Neuronal stem cell (in vitro differentiated cells): ENCODE data around the gene EIF3L.

ENCODE experiments used
- DNase-seq: peaks from one replicate; pipeline ENCODE4 v3.0.0-alpha.2; 2013; ENCODE audit warnings: low spot score
- H2AFZ ChIP-seq: one replicate; pipeline ENCODE4 v1.6.1; 2013; ENCODE audit warnings: mild to moderate bottlenecking, low read length, inconsistent platforms
- H2AK5ac ChIP-seq: 2 replicates; pipeline ENCODE4 v1.6.1; 2013; ENCODE audit warnings: low read depth, mild to moderate bottlenecking, inconsistent platforms, low read length, moderate library complexity, mixed read lengths
- H2BK120ac ChIP-seq: 2 replicates; pipeline ENCODE4 v1.6.1; 2013; ENCODE audit warnings: low read depth, mild to moderate bottlenecking, inconsistent platforms, low read length, moderate library complexity, mixed read lengths
- H2BK12ac ChIP-seq: one replicate; pipeline ENCODE4 v1.6.1; 2013; ENCODE audit warnings: low read length, inconsistent platforms
- H2BK15ac ChIP-seq: 2 replicates; pipeline ENCODE4 v1.6.1; 2013; ENCODE audit warnings: mild to moderate bottlenecking, low read length, inconsistent platforms, mixed read lengths
- H2BK5ac ChIP-seq: one replicate; pipeline ENCODE4 v1.6.1; 2013; ENCODE audit warnings: inconsistent platforms, mild to moderate bottlenecking, low read length, moderate library complexity
- H3K14ac ChIP-seq: one replicate; pipeline ENCODE4 v1.6.1; 2013; ENCODE audit warnings: low read length, inconsistent platforms
- H3K18ac ChIP-seq: 2 replicates; pipeline ENCODE4 v1.6.1; 2013; ENCODE audit warnings: low read length, inconsistent platforms
- H3K23ac ChIP-seq: 2 replicates; pipeline ENCODE4 v1.6.1; 2013; ENCODE audit warnings: low read depth, mild to moderate bottlenecking, mixed read lengths, low read length, inconsistent platforms; ENCODE audit not compliant: poor library complexity
- H3K27ac ChIP-seq: replicated peaks from 3 replicates; pipeline ENCODE4 v1.5.1; 2013; ENCODE audit warnings: low read length, inconsistent platforms
- H3K27me3 ChIP-seq, 3 experiments: 2 replicates each; pipeline ENCODE4 v1.6.1; 2013; ENCODE audit warnings: low read length in 3 of 3, mild to moderate bottlenecking in 2 of 3, inconsistent platforms in 1 of 3, low read depth in 1 of 3, mixed read lengths in 1 of 3, moderate library complexity in 1 of 3; ENCODE audit not compliant: control insufficient read depth in 3 of 3, insufficient read depth in 3 of 3
- H3K36me3 ChIP-seq, 2 donors: replicated peaks in 1 of 2; 2 replicates each; pipeline ENCODE4 v1.6.1; 2013; ENCODE audit warnings: low read length in 2 of 2; ENCODE audit not compliant: control insufficient read depth in 2 of 2, insufficient read depth in 2 of 2
- H3K4ac ChIP-seq: 2 replicates; pipeline ENCODE4 v1.6.1; 2013; ENCODE audit warnings: inconsistent platforms, mild to moderate bottlenecking, low read length, moderate library complexity
- H3K4me1 ChIP-seq, 2 donors: 1 replicate in 1 of 2; 2 replicates in 1 of 2; pipeline ENCODE4 v1.6.1; 2013; ENCODE audit warnings: low read length in 2 of 2, low read depth in 1 of 2; ENCODE audit not compliant: control insufficient read depth in 2 of 2, insufficient read depth in 1 of 2
- H3K4me2 ChIP-seq: one replicate; pipeline ENCODE4 v1.6.1; 2013; ENCODE audit warnings: mild to moderate bottlenecking, low read length, inconsistent platforms; ENCODE audit not compliant: insufficient read depth, poor library complexity, severe bottlenecking
- H3K4me3 ChIP-seq, 2 donors: 2 replicates each; pipeline ENCODE4 v1.5.1; 2013; ENCODE audit warnings: low read length in 2 of 2, mild to moderate bottlenecking in 2 of 2, inconsistent platforms in 1 of 2, moderate library complexity in 1 of 2
- H3K79me1 ChIP-seq: one replicate; pipeline ENCODE4 v1.6.1; 2013; ENCODE audit warnings: low read depth, mild to moderate bottlenecking, inconsistent platforms, low read length, moderate library complexity
- H3K9ac ChIP-seq: one replicate; pipeline ENCODE4 v1.6.1; 2013; ENCODE audit warnings: mild to moderate bottlenecking, low read depth, low read length, inconsistent platforms; ENCODE audit not compliant: poor library complexity
- H3K9me3 ChIP-seq, 2 donors: replicated peaks in 1 of 2; 2 replicates each; pipeline versions ENCODE3 to v1.6.1; 2013; ENCODE audit warnings: low read length in 2 of 2, mild to moderate bottlenecking in 2 of 2, inconsistent platforms in 1 of 2, low read depth in 1 of 2, mixed read lengths in 1 of 2, moderate library complexity in 1 of 2; ENCODE audit not compliant: control insufficient read depth in 2 of 2, insufficient read depth in 1 of 2
- H4K8ac ChIP-seq: one replicate; pipeline ENCODE4 v1.6.1; 2013; ENCODE audit warnings: low read depth, mild to moderate bottlenecking, inconsistent platforms, low read length, moderate library complexity
- H4K91ac ChIP-seq: one replicate; pipeline ENCODE4 v1.6.1; 2013; ENCODE audit warnings: low read length, low read depth, mild to moderate bottlenecking, inconsistent platforms; ENCODE audit not compliant: poor library complexity
- WGBS, 2 donors: extraction: QIAGEN DNeasy Blood & Tissue Kit; methylation state at CpG; one replicate each; pipeline ENCODE4 v1.1.7; 2013; ENCODE audit warnings: missing lambda C conversion rate in 2 of 2, mixed read lengths in 1 of 2; ENCODE audit not compliant: insufficient read length in 2 of 2, insufficient replicate concordance in 1 of 2; ENCODE audit errors: extremely low coverage in 2 of 2; 5-methylcytosine and 5-hydroxymethylcytosine counted together

EIF3L gene

DNA sequence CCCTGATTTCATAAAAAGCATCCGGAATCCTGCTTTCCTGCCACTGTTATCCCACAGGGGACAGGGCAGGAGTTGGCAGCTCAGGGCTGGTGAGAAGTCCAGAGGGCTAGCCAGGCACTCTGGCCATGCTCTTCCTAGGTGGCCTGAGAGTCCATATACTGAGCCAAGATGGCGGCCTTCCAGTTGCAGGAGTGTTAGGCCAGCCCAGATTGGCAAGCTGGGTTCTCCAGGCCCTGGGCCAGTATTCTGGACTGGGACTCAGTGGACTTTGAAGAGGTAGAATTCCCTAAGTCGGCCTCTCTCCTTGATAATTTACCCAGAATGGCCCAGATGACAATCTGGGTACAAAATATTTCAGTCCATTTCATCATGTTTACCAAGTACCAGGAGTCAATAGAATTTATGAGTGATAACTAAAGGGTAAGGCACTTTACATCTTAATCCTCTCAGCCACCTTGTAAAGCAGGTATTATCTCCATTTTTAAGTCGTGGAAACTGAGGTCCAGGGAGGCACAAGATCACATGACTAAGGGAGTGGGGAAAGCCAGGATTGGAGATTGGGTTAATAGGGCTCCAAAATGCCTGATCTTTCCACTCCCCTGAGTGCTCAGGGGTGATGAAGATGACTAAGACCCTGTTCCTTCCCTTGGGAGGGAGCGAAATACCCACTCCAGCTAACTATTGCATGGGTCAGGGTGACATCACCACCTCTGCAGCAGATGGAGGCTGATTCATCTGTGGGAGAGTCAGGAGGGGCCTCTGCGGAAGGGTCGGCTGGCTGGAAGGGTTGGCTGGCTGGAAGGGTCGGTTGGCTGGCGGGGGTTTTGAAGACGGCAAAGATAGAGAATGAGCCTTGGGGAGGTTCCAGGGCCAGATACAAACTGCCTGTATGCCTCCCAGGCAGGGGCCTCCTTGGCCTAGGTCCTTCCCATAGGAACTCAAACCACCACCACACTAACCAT lies 55.6 kb downstream of the EIF3L start:
- H2BK12ac ChIP-seq = peak overlapping the region; percentile 12
- H3K79me1 ChIP-seq = no peaks in the 10 kb centered on the region
- H3K18ac ChIP-seq = peak overlapping the region; percentile 42
- no peak overlapping the region for H3K23ac ChIP-seq
- H4K91ac ChIP-seq = no peak overlapping the region
- DNase-seq = no peak
- WGBS, 2 donors = no CpG with 5 or more reads among the region's 10 CpGs
- H3K4me3 ChIP-seq = no peak overlapping the region
- no peak overlapping the region for H3K4me2 ChIP-seq
- H3K27ac ChIP-seq = no peak overlapping the region
- peaks cover 5 to 13% of the 10 kb centered on the region in 2 donors for H3K4me1 ChIP-seq
- peak overlapping the region; percentile 95 for H2AFZ ChIP-seq
- H3K14ac ChIP-seq = no peak overlapping the region
- H2BK5ac ChIP-seq = peak overlapping the region; percentile 14
- H3K9ac ChIP-seq = peak overlapping the region; percentile 39
- peaks cover 0 to 4% of the 10 kb centered on the region in 2 donors for H3K36me3 ChIP-seq
- peak overlapping the region; percentile 93 for H2AK5ac ChIP-seq
- H3K4ac ChIP-seq = no peak overlapping the region
- H4K8ac ChIP-seq = no peak overlapping the region
- no peaks in the 10 kb centered on the region for H3K9me3 ChIP-seq
- H2BK120ac ChIP-seq = no peak overlapping the region
- no peaks in the 10 kb centered on the region for H3K27me3 ChIP-seq
- peak overlapping the region; percentile 23 for H2BK15ac ChIP-seq

GRCh38 chr22:37905534-37906363 lies 56.5 kb downstream of the EIF3L start, which contains the start of gene MICALL1:
TSS of gene MICALL1 (plus strand) at chr22:37906297. CDS start at chr22:37906423, 126 bp downstream.
- Histone ChIP-seq H2BK120ac (no peak within 1 kb of the TSS), H3K14ac (peak within 1 kb of the TSS; percentile 14), H3K18ac (peak within 1 kb of the TSS; percentile 98), H4K8ac (no peak within 1 kb of the TSS), H3K4me2 (peak within 1 kb of the TSS; percentile 84), H3K4me1 (peaks cover 14 to 18% of the 10 kb centered on the region in 2 donors), H3K9ac (peak within 1 kb of the TSS; percentile 100), H3K36me3 (peaks cover 0 to 4% of the 10 kb centered on the region in 2 donors), H2AFZ (peak within 1 kb of the TSS; percentile 95), H3K9me3 (no peaks in the 10 kb centered on the region), H3K4ac (peak within 1 kb of the TSS; percentile 47), H4K91ac (peak within 1 kb of the TSS; percentile 76), H3K4me3 (peak within 1 kb of the TSS; percentile 76 to 90), H2BK5ac (peak within 1 kb of the TSS; percentile 14), H3K79me1 (no peaks in the 10 kb centered on the region), H3K27me3 (no peaks in the 10 kb centered on the region), H3K27ac (no peak within 1 kb of the TSS), H2AK5ac (peak within 1 kb of the TSS; percentile 95), H2BK12ac (peak within 1 kb of the TSS; percentile 12), H3K23ac (peak within 1 kb of the TSS; percentile 85), H2BK15ac (peak within 1 kb of the TSS; percentile 87)
- no CpG with 5 or more reads among the region's 90 CpGs for WGBS, 2 donors
- DNase-seq = no peak

DNA sequence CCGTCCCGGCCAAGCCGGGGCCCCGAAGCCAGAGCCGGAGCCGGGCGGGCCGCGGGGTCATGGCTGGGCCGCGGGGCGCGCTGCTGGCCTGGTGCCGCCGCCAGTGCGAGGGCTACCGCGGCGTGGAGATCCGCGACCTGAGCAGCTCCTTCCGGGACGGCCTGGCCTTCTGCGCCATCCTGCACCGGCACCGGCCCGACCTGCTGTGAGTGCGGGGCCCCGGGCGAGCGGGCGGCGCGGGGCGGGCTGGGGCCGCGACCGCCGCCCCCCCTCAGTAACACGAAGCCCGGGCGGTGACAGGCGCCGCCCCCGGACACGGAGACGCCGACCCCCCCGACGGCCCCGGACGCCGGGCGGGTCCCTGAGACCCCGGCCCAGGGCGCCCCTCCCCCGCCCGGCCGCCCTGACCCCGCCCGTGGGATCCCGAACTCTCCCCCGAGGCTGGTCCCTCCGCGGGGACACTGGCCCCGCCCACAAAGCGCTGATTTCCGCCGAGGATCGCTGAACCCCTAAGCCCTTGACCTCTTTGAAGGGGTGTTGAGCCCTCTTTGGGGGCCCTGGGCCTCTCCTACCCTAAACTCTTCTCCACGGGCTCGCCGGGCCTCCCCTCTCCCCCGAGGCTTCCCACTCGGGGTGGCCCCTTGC lies 57.3 kb downstream of the EIF3L start:
- no peak overlapping the region for H2BK120ac ChIP-seq
- no peaks in the 10 kb centered on the region for H3K79me1 ChIP-seq
- peak overlapping the region; percentile 14 for H3K14ac ChIP-seq
- no peaks in the 10 kb centered on the region for H3K9me3 ChIP-seq
- peak overlapping the region; percentile 95 for H2AFZ ChIP-seq
- peaks cover 0 to 4% of the 10 kb centered on the region in 2 donors for H3K36me3 ChIP-seq
- H2BK12ac ChIP-seq = no peak overlapping the region
- peak overlapping the region; percentile 76 for H4K91ac ChIP-seq
- H3K4ac ChIP-seq = no peak overlapping the region
- peak overlapping the region; percentile 95 for H2AK5ac ChIP-seq
- WGBS, 2 donors = no CpG with 5 or more reads among the region's 75 CpGs
- H3K27ac ChIP-seq = no peak overlapping the region
- no peaks in the 10 kb centered on the region for H3K27me3 ChIP-seq
- H3K4me2 ChIP-seq = peak overlapping the region; percentile 84
- DNase-seq = no peak
- peaks cover 21% of the 10 kb centered on the region in 2 donors for H3K4me1 ChIP-seq
- H3K23ac ChIP-seq = peak overlapping the region; percentile 11
- H2BK15ac ChIP-seq = peak overlapping the region; percentile 78
- H3K4me3 ChIP-seq = peak overlapping the region; percentile 76 to 90
- H3K18ac ChIP-seq = peak overlapping the region; percentile 98
- peak overlapping the region; percentile 100 for H3K9ac ChIP-seq
- no peak overlapping the region for H4K8ac ChIP-seq
- H2BK5ac ChIP-seq = peak overlapping the region; percentile 14
